GM12892 (cell line): ENCODE measurements around the gene ALAS2.

Experiments
- POLR2A ChIP-seq: IDR thresholded peaks from 2 replicates; pipeline ENCODE4 v1.6.1; 2011; ENCODE audit warnings: low read depth, low read length, control low read depth
- POLR2AphosphoS5 ChIP-seq: IDR thresholded peaks from 2 replicates; pipeline ENCODE4 v1.6.1; 2011; ENCODE audit warnings: low read depth, low read length, control low read depth

GRCh38 chrX:54994668-54995351 is 36.0 kb downstream of the ALAS2 start:
- no peak for TF ChIP-seq POLR2AphosphoS5
- no peak for TF ChIP-seq POLR2A
